Effector memory CD8-positive, alpha-beta T cell (primary cell): ENCODE measurements around the gene FAAP100.

ENCODE experiments used
- ATAC-seq: fragments of 150-1000 bp; cut with Tn5 transposase; replicated peaks from 2 replicates; pipeline ENCODE4 v1.10.0; 2021; ENCODE audit warnings: mild to moderate bottlenecking, moderate library complexity
- DNase-seq, 3 experiments: peaks; one replicate each; pipeline ENCODE4 v3.0.0; 2021
- H3K27ac Mint-ChIP-seq, 2 donors: one replicate each; pipeline ENCODE4 v1.8.0; 2022; ENCODE audit warnings: mild to moderate bottlenecking in 2 of 2, mixed read lengths in 2 of 2, moderate library complexity in 2 of 2
- H3K27me3 Mint-ChIP-seq, 2 donors: one replicate each; pipeline ENCODE4 v1.8.0; 2022; ENCODE audit warnings: mixed read lengths in 2 of 2
- H3K36me3 Mint-ChIP-seq: one replicate; pipeline ENCODE4 v1.8.0; 2022; ENCODE audit warnings: mild to moderate bottlenecking, moderate library complexity, mixed read lengths; ENCODE audit not compliant: insufficient read depth
- H3K4me1 Mint-ChIP-seq, 2 donors: one replicate each; pipeline ENCODE4 v1.8.0; 2022; ENCODE audit warnings: low read depth in 2 of 2, mixed read lengths in 2 of 2
- H3K4me3 Mint-ChIP-seq, 2 donors: one replicate each; pipeline ENCODE4 v1.8.0; 2022; ENCODE audit warnings: mild to moderate bottlenecking in 2 of 2, mixed read lengths in 2 of 2, moderate library complexity in 2 of 2
- H3K9me3 Mint-ChIP-seq, 2 donors: one replicate each; pipeline ENCODE4 v1.8.0; 2022; ENCODE audit warnings: mixed read lengths in 2 of 2

FAAP100 gene

DNA sequence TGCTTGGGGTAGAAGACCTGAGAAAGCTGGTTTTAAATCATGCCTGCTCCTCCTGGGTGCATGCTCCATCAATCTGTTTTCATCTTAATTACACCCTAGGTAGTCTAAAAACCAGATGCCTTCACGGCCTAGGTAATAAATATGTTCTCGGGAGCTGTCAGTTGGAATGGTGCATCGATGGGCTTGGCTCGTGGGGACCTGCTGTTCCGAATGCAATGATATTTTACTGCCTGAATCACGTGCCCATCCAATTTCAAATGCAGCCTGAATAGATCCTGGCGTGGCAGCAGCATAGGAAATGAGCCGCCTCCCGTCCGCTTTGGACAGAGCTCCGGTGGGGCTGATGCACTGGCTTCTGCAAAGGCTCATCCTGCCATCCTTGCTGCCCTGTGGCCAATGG, 18.8 kb upstream of the FAAP100 start:
- H3K4me3 Mint-ChIP-seq = no peak overlapping the region
- peaks cover 58% of the 10 kb centered on the region for H3K36me3 Mint-ChIP-seq
- no peaks in the 10 kb centered on the region for H3K4me1 Mint-ChIP-seq
- DNase-seq = no peak
- H3K9me3 Mint-ChIP-seq = no peaks in the 10 kb centered on the region
- H3K27me3 Mint-ChIP-seq = no peaks in the 10 kb centered on the region
- ATAC-seq = no peak
- no peak overlapping the region for H3K27ac Mint-ChIP-seq

DNA sequence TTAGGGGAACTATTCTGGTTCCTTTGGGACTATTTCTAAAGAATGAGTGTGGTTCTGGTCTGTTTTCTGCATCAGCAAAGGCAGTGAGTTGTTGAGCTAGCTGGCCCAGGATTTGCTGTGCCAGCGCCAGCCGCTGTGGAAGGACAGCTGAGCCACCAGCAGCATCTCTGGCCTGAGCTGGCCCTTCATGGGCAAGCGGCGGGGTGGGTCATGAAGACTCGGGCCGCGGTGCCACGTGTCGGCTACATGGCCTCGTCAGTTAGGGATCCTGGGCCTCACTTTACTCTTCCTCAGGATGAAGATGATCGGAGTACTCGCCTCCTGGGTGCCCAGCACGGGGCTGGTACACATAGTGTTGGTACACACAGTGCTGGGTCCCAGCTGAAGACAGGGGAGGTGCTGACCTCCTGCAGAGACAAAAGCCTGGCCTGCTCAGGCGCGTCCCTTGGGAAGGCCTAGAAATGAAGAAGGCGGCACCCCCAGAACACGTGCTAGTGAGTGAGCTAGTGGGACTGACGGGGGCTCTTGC, 17.9 kb upstream of the FAAP100 start:
- peaks cover 67% of the 10 kb centered on the region for H3K36me3 Mint-ChIP-seq
- no peak overlapping the region for H3K27ac Mint-ChIP-seq
- DNase-seq = no peak
- no peak overlapping the region for H3K4me3 Mint-ChIP-seq
- ATAC-seq = no peak
- no peaks in the 10 kb centered on the region for H3K9me3 Mint-ChIP-seq
- H3K4me1 Mint-ChIP-seq = no peaks in the 10 kb centered on the region
- H3K27me3 Mint-ChIP-seq = no peaks in the 10 kb centered on the region

DNA sequence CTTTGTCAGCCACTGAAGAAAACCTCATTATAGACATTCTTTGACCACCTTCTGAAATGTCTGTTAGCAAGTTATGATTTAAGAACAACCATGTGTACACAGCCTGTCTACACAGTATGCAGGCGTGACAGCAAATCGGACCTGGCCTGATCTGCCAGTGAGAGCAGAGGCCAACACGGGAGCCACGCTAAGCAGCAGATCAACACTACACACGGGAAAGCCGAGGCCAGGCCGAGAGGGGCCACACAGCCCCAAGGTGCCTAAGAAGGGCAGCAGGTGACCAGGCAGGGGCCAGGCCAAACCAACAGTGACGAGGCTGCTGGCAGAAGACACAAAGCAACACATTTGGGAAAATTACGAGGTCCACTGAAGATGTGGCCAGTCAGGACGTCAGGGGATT, 16.3 kb upstream of the FAAP100 start:
- Mint-ChIP-seq H3K36me3 (peaks cover 75% of the 10 kb centered on the region), H3K4me3 (no peak overlapping the region), H3K27ac (no peak overlapping the region), H3K4me1 (no peaks in the 10 kb centered on the region), H3K27me3 (no peaks in the 10 kb centered on the region), H3K9me3 (no peaks in the 10 kb centered on the region)
- DNase-seq (no peak), ATAC-seq (no peak)

DNA sequence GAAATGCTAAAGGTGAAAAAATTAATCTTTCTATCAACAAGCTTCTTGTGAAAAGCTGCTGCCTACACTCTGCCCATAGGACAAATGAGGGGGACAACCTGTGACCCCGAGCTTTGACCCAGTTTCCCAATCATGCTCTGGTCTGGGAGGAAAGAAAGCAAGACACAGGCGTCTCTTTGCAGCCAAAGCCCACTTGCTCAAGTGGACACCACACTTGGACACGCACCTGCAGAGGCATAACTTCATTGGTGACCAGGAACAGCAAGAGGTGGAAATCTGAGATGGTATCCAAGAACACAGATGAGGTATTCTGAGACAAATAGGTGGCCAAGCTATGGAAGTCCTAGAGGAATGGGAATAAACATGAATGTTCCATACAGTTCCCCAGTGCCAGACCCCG, 15.0 kb upstream of the FAAP100 start:
- Mint-ChIP-seq H3K4me1 (no peaks in the 10 kb centered on the region), H3K36me3 (peaks cover 79% of the 10 kb centered on the region), H3K27me3 (no peaks in the 10 kb centered on the region), H3K9me3 (no peaks in the 10 kb centered on the region), H3K27ac (no peak overlapping the region), H3K4me3 (no peak overlapping the region)
- ATAC-seq (no peak), DNase-seq (no peak)

DNA sequence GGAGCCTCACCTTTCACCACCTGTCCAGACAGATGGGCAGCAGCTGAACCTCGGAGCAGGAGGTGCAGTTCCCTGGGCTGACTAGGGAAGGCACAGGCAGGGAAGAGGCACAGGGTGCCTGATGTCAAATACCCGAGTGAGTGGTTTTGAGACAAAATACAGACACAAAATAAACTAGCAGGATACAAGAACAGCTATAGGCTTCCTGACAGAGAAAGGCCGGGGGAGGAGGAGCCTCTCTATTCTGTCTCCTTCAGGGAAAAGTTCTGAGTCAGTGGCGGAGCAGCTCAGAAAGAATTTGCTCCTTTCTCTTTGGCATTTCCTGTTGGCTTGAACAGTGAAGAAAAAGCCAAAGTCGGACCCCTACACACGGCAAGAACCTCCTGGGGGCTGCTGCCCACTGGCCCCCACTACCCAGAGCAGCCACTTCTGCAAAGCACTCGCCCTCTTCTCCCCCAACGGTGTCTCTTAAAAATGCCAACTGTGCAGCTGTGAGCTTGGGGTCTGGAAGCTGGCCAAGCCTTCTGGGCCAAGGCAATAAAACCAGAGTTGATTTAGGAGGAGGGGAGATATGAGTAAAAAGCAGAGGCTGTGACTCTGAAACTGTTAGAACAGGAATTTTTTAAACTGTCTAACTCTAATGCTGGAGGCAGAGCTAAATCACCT, 14.4 kb upstream of the FAAP100 start:
- H3K4me3 Mint-ChIP-seq = no peak overlapping the region
- no peaks in the 10 kb centered on the region for H3K4me1 Mint-ChIP-seq
- ATAC-seq = no peak
- DNase-seq = no peak
- no peaks in the 10 kb centered on the region for H3K27me3 Mint-ChIP-seq
- H3K27ac Mint-ChIP-seq = peak overlapping the region in 1 of 2 donors; percentile 64
- peaks cover 84% of the 10 kb centered on the region for H3K36me3 Mint-ChIP-seq
- H3K9me3 Mint-ChIP-seq = no peaks in the 10 kb centered on the region

DNA sequence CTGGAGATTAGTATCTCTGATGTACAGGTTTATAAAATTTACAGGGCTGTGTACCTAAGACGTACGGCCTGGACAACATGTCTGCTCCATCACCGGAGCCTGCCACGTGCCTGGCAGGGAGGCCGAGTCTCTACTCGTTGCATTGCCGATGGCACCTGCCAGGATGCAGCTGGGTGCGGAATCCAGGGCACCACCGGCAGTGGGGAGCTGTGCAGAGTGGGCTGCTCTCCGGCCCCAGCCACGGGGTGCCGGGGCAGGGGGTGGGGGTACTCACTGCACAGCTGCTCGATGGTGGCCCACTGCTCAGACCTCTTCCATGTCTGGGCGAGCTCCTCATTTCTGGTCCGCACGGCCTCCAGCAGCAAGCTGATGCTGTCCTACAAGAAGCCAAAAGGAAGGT, 13.1 kb upstream of the FAAP100 start:
- ATAC-seq (no peak), DNase-seq (no peak)
- Mint-ChIP-seq H3K27ac (peak overlapping the region in 1 of 2 donors; percentile 64), H3K4me1 (no peaks in the 10 kb centered on the region), H3K27me3 (no peaks in the 10 kb centered on the region), H3K4me3 (no peak overlapping the region), H3K9me3 (no peaks in the 10 kb centered on the region), H3K36me3 (peaks cover 86% of the 10 kb centered on the region)

DNA sequence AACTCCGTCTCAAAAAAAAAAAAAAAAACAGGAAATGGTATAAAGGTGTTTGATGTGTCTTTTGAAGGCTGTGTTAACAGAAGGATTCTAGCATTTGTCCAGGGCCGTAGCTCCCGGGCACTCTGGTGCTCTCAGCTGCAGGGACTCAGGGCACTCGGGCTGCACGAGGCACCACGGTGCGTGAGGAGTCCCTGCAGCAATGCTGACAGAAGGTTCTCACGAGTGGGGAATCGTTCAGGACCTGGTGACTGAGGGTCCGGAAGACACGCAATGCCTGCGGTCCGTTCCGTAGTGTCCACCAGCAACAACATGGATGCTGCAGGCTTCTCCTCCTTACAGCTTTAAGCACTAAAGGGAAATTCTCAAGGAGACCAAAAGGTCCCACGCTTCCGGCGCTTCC, 12.6 kb upstream of the FAAP100 start:
- ATAC-seq (no peak), DNase-seq (no peak)
- Mint-ChIP-seq H3K27ac (no peak overlapping the region), H3K27me3 (no peaks in the 10 kb centered on the region), H3K4me1 (no peaks in the 10 kb centered on the region), H3K36me3 (peaks cover 87% of the 10 kb centered on the region), H3K4me3 (no peak overlapping the region), H3K9me3 (no peaks in the 10 kb centered on the region)

DNA sequence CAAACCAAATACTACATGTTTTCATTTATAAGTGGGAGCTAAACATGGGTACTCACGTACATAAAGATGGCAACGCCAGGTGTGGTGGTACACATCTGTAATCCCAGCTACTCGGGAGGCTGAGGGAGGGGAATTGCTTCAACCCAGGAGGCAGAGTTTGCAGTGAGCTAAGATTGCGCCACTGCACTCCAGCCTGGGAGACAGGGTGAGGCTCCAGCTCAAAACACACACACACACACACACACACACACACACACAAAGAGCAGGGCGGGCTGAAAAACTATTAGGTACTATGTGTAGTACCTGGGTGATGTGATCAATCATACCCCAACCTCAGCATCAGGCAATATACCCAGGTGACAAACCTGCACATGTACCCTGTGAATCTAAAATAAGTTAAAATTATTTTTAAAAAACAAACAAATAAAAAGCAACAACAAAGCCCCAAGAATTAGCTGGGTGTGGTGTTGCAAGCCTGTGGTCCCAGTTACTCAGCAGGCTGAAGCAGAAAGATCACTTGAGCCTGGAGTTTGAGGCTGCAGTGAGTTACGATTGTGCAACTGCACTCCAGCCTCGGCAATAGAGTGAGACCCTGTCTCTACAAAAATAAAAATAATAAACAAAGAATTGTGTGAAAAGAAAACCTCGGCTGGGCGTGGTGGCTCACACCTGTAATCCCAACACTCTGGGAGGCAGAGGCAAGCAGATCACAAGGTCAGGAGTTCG, 11.9 kb upstream of the FAAP100 start:
- Mint-ChIP-seq H3K4me1 (no peaks in the 10 kb centered on the region), H3K9me3 (no peaks in the 10 kb centered on the region), H3K36me3 (peaks cover 82% of the 10 kb centered on the region), H3K4me3 (no peak overlapping the region), H3K27me3 (no peaks in the 10 kb centered on the region), H3K27ac (no peak overlapping the region)
- no peak for DNase-seq
- no peak for ATAC-seq

DNA sequence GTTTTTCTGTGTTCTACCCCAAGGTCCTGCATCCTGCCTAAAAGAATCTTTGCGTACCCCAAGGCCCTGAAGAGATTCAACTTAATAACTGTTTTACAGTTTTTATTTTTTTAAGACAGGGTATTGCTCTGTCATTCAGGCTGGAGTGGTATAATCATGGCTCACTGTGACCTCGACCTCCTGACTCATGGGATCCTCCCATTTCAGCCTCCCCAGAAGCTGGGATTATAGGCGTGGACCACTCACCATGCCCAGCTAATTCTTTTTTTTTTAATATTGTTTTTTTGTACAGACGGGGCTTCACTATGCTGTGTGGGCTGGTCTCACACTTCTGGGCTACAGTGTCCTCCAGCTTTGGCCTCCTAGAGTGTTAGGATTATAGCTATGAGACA, 9.3 kb upstream of the FAAP100 start:
- Mint-ChIP-seq H3K27ac (peak overlapping the region in 1 of 2 donors; percentile 8), H3K36me3 (peaks cover 69% of the 10 kb centered on the region), H3K4me3 (no peak overlapping the region), H3K9me3 (no peaks in the 10 kb centered on the region), H3K4me1 (no peaks in the 10 kb centered on the region), H3K27me3 (no peaks in the 10 kb centered on the region)
- no peak for DNase-seq
- no peak for ATAC-seq

DNA sequence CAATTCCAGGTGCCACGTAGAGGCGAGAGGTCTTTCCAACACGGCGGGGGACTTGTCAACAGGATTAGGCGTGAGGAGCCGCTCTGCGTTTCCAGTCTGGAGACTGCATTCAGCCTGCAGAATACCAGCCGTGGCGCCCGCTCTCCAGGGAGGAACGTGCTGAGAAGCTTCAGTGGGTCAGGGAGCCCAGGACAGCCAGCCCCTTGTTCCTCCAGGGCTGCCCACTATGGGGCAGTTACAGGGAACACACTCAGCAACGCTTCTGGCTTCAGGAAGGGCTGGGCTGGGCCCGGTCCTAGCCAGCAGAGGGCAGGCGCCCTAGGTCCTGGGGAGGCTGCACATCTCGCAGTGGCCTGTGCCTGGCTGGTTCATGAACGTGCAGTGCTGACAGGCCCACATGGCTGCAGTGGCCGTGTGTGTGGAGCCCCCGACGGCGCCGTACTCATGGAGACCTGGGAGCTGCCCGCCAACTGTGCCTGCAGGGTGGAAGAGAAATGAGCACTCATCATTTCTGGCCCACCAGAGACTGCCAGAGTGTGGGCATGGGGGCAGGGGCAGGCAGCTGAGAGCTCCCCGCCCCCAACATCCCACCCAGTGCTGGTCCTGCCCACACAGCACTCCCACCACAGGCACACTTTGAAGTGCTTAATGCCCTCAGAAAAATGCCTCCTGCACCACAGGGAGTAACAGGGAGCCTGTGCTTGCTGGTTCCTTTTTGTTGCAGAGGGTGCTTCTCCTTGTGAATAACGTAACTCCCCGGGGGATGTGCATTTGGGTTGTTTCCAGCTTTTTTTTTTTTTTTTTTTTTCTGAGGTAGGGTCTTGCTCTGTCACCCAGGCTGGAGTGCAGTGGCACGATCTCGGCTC, 7.0 kb upstream of the FAAP100 start:
- peaks cover 0 to under 1% of the 10 kb centered on the region in 2 donors for H3K4me1 Mint-ChIP-seq
- peak overlapping the region in 1 of 2 donors; percentile 53 for H3K27ac Mint-ChIP-seq
- DNase-seq (no peak), ATAC-seq (no peak)
- no peak overlapping the region for H3K4me3 Mint-ChIP-seq
- peaks cover 46% of the 10 kb centered on the region for H3K36me3 Mint-ChIP-seq
- no peaks in the 10 kb centered on the region for H3K27me3 Mint-ChIP-seq
- H3K9me3 Mint-ChIP-seq = no peaks in the 10 kb centered on the region

DNA sequence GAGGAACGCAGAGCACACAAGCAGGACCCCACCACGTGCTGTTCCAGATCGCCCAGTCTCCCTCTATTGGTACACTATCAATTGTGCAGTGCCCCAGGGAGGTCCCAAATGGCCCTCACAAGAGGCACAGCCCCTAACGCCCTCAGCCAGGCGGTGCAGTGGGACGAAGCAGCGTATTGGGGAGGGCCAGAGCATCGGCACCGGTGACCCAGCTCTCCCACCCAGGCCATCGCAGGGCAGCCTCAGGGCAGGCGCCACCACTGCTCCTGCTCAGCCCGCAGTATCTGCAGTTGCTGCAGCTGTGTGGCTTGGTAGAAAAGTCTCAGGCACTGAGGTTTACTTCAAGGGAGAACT, 5.9 kb upstream of the FAAP100 start:
- no peak for ATAC-seq
- Mint-ChIP-seq H3K27ac (peak overlapping the region in 1 of 2 donors; percentile 53), H3K27me3 (no peaks in the 10 kb centered on the region), H3K36me3 (peaks cover 44% of the 10 kb centered on the region), H3K4me1 (peaks cover 9 to 10% of the 10 kb centered on the region in 2 donors), H3K4me3 (no peak overlapping the region), H3K9me3 (no peaks in the 10 kb centered on the region)
- no peak for DNase-seq

DNA sequence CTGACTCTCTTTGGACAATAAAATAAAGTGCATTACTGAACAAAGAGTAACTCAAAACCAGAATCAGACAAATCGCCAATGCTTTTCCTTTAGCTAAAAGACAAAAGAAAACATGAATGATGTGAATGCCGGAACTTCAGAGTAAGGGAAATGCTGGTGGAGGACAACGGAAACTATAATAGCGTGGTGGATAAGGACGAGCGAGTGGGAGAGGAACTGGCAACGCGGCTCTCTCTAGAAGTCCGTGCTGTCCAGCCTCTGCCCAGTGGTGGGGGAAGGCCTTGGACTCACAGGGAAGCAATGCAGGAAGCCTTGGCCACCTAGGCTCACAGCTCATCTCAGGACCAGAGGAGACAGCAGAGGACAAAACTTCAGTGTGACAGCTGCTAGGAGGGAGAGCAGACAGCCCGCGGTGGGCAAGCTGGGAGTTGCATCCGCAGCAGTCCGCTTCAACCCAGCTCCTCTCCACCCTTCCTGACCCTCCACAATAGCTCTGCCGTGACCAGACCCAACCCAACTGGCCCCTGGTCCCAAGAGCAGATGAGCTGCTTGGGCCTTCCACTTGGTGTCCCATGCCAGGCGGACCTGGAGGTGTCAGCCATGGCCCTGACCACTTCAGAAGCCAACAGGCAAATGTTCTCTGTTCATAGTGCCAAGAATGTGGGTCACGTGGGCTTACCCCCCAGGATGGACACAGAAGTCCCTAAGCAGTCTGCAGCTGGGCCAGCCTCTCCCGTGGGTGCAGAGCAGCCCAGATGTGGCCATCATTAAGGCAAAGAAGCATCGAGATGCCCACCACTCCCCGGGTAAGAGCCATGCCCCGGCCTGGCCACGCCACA, 5.3 kb upstream of the FAAP100 start:
- Mint-ChIP-seq H3K27me3 (no peaks in the 10 kb centered on the region), H3K9me3 (no peaks in the 10 kb centered on the region), H3K27ac (peak overlapping the region in 1 of 2 donors; percentile 53), H3K4me3 (no peak overlapping the region), H3K36me3 (peaks cover 44% of the 10 kb centered on the region), H3K4me1 (peaks cover 9 to 15% of the 10 kb centered on the region in 2 donors)
- ATAC-seq (no peak), DNase-seq (no peak)

DNA sequence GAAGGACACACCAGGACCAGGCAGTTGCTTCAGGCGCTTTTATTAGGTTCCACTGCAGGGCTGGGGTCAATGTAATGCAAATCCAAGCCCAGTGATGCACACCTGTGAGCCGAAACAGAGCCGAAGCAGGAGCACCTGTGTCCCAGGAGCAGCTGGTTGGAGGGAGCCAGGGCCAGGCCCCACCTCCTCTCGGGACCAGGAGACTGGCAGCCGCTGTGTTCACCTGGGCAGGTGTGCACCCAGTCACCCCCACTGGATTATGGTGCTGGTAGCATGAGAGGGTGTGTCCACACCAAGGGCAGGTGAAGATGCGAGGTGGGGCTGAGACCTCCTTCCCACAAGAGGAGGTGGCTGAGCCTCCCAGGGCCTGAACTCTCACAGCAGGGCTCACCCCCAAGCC, 4.7 kb upstream of the FAAP100 start:
- H3K27me3 Mint-ChIP-seq = no peaks in the 10 kb centered on the region
- peaks cover 37% of the 10 kb centered on the region for H3K36me3 Mint-ChIP-seq
- H3K9me3 Mint-ChIP-seq = no peaks in the 10 kb centered on the region
- H3K27ac Mint-ChIP-seq = no peak overlapping the region
- peaks cover 9 to 15% of the 10 kb centered on the region in 2 donors for H3K4me1 Mint-ChIP-seq
- H3K4me3 Mint-ChIP-seq = no peak overlapping the region
- DNase-seq = no peak
- ATAC-seq = no peak
